NCI-H128 (cell line): ENCODE measurements around the gene NCOA6.
"Not testable (repeated sequence)": the region's sequence is repeated elsewhere in the genome, so short reads cannot be mapped to it uniquely, and the experiment has no call there.

Source experiments
- DNase-seq: peaks from one replicate; lab custom pipeline; 2025; ENCODE audit not compliant: unreplicated experiment; lab: John Stamatoyannopoulos, UW

NCOA6 gene

DNA sequence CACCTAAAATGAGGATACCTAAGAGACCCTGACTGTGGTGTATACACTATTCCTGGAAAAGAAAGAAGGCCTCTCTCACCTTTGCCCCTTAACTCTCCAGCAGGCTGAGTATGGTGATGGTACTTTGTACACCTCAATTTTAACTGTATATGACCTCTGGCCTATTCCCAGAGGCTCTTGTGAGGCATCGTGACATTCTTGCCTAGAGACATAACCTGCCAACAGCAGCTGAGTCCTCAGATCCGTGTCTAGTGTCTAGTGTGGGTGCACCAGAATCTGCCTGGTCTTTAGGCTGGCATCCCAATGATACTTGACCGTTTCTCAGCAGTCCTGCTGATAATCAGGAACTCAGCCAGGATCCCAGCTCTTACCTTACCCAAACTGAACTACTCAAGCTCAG, 101.3 kb downstream of the NCOA6 start:
- DNase-seq, result no peak

DNA sequence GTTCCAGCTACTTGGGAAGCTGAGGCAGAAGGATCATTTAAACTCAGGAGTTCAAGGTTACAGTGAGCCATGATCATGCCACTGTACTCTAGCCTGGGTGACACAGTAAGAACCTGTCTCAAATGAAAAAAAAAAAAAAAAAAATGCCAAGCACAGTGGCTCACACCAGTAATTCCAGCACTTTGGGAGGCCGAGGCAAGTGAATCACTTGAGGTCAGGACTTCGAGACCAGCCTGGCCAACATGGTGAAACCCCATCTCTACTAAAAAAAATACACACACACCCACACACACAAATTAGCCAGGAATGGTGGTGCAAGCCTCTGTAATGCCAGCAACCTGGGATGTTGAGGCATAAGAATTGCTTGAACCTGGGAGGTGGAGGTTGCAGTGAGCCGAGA, 102.9 kb downstream of the NCOA6 start:
- not testable (repeated sequence) for DNase-seq

DNA sequence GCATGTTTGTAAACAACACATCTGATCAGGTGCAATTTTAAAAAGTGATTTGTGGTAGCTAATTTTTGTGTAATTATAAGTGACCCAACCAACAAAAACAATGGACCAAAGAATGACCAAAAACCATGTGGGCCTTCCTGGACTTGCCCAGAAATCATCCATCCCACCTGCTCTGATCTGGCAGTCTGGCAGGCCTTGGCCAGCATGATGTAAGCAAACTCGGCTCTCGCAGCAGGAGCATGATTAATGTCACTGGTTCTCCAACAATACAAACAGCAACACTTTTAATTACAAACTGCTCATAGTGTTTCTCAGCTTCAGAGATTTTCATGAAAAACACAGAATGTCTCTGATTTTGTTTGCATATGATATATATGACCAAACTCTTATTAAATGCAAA, 105.2 kb downstream of the NCOA6 start:
- no peak for DNase-seq

DNA sequence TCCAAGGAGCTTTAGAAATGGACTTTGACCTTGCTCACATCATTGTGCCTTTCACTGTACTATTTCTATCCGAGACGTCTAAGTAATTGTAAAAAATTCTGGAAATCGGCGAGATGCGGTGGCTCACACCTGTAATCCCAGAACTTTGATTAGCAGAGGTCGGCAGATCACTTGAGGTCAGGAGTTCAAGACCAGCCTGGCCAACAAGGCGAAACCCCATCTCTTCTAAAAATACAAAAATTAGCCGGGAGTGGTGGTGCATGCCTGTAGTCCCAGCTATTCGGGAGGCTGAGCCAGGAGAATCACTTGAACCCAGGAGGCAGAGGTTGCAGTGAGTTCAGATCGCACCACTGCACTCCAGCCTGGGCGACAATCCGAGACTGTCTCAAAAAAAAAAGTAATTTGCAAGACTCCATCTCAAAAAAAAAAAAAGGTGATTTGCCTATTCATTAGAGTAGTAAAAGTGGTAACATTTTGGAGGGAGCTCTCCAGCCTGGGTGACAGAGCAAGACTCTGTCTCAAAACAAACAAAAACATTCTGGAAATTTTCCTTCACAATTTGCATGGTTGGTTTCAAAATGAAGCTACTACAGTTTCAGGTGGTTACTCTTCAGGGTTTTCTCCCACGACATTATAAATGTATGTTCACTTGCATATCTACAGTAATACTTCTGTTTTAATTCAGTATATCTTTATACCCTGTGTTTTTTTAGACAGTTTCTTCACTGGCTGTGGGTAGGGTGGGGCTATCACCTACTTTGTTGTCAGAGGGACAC, 106.0 kb downstream of the NCOA6 start:
- DNase-seq, result not testable (repeated sequence)

DNA sequence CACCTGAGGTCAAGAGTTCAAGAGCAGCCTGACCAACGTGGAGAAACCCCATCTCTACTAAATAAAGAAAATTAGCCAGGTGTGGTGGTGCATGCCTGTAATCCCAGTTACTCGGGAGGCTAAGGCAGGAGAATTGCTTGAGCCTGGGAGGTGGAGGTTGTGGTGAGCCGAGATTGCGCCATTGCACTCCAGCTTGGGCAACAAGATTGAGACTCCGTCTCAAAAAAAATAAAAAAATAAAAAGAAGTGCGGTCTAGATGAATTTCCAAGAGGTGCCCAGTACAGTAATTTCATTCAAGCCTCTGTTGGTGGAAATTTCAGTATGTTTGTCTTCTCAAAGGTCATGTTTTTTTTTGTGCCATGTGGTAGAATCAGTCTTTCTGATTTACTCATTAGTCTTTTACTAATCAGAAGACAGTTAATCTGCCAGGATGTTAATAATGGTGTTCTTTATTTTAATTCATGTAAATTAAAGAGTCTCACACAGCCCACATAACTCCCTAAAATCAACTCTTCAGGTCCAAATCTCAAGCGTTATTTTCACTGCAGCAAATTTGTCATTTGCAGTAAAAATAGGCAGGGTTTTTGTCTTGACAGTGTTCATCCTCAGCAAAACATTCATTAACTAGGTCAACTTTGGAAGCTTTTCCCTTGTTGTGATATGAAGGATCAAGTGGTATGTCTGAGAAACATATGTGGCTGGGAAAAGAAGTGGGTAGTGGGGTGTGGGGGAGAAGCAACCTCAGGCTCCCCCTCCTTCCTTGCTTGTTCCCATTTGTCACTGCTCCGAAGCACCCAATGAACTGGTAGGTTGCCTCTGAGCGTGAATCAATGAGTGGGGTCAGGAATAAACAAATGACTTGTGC, 108.0 kb downstream of the NCOA6 start:
- DNase-seq, result no peak

DNA sequence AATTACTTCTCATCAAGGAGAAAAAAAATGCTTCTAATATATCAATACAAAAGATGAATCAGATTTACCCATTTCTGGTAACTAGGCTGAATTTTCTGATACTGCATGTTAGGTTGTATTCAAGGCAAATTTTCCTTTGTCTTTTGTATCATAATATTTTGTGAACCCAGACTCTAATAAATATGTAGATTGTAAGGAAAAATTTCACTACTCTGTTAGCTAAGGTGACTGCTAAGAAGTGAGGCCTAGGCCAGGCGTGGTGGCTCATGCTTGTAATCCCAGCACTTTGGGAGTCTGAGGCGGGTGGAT, 108.6 kb downstream of the NCOA6 start:
- no peak for DNase-seq

DNA sequence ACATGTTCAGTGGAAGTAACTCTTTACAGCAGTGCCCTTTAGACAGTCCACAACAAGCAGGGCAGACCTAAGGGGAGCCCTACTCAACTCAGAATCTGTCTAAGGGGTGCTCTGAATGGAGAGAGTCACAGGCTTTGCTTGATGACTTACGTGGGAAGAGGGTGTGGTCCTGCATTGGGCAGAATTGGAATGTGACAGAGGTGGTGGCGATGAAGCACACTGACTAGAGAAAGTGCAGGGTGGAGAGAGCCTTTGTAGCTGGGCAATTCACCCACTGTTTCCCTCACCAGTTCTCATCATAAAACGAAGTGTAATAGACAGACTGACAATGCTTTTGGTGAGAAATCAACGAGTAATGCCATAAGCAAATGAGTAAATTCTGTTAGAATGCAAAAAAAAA, 110.1 kb downstream of the NCOA6 start:
- DNase-seq, result no peak

DNA sequence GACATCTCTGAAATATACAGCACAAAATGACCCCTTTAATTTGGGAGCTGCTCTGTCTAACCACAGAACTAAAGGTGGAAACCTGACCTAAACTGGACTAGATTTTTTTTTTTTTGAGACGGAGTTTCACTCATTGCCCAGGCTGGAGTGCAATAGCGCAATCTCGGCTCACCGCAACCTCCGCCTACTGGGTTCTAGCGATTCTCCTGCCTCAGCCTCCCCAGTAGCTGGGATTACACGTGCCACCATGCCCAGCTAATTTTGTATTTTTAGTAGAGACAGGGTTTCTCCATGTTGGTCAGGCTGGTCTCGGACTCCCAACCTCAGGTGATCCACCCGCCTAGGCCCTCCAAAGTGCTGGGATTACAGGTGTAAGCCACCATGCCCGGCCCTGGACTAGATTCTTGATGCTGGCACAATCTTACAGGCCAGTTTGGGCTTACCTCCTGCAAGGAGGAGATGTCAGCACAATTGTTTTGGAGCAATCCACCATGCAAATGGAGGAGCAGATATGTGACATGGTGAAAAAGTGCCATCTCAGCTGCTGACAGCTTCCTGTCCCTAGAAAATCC, 111.4 kb downstream of the NCOA6 start:
- DNase-seq, result not testable (repeated sequence)

DNA sequence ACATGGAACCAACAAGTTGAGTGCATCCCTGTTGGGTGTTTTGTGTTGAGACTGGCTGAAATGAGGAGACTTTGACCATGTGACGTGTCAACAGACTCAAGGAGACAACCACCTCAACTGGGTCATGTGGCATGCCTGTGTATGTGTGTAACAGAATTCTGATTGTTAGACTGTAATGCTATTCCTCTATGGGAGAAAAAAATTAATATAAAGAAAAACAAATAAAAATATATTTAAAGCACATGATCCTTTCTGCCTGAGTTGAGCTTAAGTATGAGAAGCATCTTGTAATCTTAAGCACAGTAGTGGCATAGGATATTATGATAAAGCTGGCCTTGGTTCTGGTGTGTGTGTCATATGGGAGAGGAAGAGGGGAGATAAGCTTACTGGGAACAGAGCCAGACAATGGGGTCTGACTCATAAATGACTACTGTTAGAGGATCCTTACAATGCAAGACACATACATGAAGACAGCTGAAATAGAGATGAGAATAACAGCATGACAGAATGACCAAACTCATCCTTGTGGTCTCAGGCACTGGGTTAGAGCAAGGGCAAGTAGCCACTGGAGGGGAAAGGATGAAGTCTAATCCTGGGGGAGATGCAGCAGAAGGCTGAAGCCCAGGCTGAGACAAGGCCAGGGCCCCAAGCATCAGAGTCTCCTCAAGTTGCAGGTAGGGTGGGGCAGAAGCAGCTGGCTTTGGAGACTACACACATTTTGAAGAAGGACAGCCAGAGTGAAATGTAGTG, 112.1 kb downstream of the NCOA6 start:
- DNase-seq, result no peak

DNA sequence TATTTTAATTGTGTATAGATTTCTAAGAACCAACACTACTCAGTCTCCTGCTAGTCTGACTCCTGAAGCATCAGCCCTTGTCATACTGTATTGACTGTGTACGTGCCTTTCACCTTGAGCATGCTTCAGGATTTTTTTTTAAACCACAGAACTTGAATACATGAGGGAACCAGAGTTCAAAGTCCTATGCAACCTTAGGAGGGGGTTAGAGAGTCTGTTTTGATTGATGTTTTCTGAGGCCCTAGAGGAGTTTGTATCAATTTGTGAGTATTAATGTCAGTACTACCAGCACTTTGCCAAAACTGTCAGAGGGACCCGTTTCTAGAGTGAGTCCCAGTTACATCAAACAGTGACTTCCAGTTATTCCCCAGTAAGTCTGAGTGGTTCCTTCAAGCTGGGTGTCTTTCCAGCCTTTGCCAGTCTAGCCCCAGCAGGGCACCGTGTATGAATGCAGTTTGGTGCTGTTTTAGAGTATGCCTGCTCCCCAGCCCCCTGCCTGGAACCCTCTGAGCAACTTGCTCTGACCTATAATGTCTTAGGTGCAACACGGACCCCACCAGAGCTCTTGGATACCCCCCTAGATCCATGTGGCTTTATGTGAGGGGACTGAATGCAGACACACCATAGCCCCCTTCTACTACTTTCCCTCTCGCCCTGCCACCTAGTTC, 112.8 kb downstream of the NCOA6 start:
- no peak for DNase-seq

DNA sequence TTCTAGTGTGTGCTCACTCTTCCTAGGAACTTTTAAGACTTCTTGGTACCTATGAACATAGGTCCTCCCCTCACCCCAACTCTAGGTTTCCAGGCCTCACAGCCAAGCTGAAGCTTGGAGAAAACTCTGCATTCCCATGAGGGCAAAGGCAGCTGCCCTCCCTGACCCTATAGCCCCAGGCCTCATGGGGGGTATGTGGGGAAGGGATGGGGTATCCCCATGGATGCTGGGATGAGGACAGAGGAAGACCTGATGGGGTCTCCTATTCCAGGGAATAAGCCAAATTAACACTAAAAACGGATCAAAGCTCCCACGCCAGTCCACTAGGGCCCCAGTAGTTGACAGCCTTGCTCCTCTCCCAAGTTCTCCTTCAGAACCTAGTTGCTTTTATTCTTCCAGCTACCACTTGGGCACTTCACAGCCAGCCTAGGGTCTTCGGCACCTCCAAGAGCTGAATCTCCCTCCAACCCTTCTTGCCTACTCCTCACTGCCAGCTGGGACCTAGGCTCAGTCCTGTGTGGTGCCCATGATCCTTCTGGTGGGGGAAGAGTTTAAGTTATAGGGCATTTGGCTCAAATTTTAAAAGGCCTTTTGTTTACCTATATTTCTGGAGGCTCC, 113.5 kb downstream of the NCOA6 start:
- DNase-seq, result no peak

DNA sequence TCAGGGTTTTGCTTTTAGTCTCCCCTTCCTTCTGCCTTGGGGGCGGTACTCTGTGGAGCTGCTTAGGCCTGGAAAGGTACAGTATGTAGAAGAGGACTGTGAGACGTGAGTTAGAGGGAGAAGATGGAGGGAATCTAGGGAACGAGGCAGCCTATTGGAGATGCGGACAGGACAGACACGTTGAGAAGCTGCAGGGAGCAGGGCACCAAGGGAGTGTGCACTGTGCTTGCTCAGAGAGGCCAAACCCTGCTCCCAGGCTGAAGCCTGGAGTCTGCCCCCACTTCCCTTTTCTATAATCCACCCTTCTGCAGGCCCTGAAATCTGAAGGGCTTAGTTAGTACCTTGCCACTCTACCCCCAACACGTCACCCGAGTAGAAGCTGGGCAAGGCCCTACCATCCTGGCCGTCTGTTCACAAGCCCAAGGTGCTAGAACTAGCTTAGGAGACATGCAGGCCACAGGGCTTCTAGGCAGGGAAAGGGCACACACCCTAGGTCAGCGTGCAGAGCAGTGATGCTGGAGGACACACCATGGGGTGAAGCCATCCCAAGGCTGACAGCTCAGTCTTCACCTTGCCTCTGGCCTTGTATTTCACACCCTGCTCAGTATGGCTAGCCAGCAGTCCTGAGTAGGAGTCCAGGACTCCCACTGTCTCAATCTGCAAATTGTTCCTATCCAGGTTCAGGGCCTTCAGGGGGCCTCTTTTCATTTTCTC, 114.4 kb downstream of the NCOA6 start:
- no peak for DNase-seq

DNA sequence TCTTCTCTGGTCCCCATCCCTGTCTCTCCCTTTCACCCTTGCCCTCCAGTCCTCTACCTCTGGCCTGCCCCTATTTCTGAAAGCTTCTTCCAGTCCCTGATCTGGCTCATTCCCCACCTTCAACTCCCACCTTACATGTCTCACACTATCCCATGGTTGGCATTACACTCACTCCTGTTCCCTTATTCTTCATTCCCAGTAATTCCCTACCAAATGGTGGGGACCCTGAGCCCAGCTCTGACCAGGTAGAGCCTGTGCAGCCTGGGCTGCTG, 114.9 kb downstream of the NCOA6 start:
- no peak for DNase-seq

DNA sequence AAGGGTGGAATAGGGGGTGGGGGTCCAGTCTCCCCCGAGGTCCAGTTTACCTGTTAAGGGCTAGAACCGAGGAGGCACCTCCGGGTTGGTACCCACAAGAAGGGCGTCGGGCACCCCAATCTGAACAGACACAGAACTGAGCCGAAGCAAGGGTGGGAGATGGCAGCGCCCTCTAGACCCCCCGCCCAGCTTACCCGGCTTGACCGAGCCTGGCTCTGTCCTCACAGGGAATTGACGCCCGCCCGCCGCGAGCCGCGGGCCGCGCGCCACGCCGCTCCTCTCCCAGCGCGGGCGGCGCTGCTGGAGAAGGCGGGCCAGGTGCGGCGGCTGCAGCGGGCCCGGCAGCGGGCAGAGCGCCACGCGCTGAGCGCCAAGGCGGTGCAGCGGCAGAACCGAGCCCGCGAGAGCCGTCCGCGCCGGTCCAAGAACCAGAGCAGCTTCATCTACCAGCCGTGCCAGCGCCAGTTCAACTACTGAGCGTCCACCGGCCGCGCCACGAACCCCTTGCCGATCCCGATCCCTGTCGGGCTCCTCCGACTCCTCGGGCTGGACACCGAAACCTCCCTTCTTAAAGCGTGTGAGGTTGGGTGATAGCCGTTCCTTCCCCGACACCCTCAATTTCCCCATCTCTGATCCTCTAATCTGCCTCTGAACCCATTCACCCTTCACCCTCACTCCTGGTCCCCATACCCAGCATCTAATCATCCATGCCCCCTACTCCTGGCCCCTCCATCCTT, 115.5 kb downstream of the NCOA6 start:
- peak; percentile 37 for DNase-seq

DNA sequence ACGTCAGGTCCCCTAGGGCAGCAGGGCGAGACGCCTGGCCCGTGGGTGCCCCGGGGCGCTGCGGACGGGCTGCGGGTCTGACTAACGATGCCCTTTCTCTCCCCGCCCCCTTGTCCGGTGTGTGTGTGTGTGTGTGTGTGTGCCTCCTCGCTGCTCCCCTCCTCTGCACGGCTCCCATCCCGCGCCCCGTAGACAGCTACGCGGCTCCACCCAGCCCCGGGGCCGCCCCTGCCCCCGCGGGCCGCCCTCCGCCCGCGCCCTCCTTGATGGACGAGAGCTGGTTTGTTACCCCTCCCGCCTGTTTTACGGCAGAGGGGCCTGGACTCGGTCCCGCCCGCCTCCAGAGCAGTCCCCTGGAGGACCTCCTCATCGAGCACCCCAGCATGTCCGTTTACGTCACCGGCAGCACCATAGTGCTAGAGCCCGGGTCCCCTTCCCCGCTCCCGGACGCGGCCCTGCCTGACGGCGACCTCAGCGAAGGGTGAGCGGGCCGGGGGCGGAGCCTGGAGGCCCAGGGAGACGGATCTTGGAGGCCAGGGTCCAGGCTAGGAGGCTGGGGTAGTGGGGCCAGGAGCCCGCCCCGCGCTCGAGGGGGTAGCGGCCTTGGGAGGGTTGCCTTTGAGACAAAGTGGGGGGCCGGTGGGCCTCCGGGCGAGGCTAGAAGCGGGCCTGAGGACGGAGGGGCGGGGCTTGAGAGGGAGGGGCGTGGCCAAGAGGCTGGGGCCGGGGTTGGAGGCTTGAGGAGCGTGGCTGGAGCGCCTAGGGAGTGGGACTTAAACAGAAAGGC, 116.2 kb downstream of the NCOA6 start:
- peak; percentile 55 for DNase-seq

DNA sequence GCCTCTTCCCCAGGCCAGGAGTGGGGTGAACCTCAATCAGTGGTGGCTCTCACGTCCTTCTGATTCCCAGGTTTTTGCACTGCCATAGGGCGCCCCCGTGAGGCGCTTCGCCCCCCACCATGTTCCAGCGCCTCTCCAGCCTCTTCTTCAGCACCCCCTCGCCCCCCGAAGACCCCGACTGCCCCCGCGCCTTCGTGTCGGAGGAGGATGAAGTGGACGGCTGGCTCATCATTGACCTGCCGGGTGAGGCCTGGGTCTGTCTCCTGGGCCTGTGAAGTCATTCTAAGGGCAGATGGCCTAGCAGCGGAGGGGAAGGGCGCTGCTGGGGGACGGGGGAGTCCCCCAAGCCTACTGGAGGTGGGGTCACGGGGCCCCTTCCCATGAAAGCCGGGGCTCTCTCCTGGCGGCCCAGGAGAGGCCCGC, 116.8 kb downstream of the NCOA6 start:
- peak; percentile 43 for DNase-seq

DNA sequence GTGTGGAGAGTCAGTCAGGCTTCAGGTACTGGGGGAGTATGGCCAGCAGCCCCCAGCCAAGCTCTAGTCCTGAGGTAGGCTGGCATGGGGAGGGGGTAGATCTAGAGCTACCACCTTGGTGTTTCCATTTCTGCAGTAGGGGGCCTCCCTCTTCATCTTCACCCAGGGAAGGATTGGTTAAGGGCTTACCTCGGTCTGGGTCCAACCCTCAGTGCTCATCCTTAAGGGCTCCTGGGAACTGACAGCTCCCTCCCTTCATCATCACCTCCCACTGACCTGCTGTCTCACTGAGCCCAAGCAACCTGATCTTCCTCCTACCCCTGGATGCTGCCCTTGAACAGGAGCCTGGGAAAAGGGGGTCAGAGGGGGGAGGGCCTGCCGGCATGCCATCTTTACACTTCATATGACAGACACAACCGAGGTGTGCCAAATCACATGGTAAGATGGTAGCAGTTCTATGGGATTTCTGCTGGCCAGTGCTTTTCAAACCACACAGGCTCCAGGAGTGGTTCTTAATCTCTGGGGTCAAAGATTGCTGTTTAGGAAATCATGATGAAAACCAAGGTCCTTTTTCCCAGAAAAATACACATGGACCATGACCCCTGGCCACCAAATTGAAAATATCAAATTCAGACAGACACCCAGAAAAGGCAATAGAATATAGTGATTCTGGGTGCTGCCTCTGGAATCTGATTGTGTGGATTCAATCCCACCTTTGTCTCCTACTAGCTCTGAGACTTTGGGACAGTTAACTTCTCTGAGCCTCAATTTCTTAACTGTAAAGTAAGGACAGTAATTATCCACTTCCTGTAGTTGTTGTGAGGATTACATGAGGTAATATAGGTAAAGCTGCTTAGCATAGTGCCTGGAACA, 118.3 kb downstream of the NCOA6 start:
- DNase-seq, result no peak
